SK-N-SH treated with all-trans-retinoic acid at 6 μM for 48 hours (cell line): ENCODE measurements around the gene BTK.
"Not testable (repeated sequence)": the region's sequence is repeated elsewhere in the genome, so short reads cannot be mapped to it uniquely, and the experiment has no call there.

Experiments
- ZFP3 ChIP-seq: fragments of 250-450 bp; sonication (Bioruptor Pico); IDR thresholded peaks from 2 replicates; pipeline ENCODE4 v1.5.0; 2020; ENCODE audit warnings: mild to moderate bottlenecking, moderate library complexity
- TF ChIP-seq, protein P1 (sequence below): fragments of 250-450 bp; sonication (Bioruptor Pico); IDR thresholded peaks from 2 replicates; pipeline ENCODE4 v1.8.0; 2021; ENCODE audit warnings: low read depth, mild to moderate bottlenecking, moderate library complexity, borderline replicate concordance

GRCh38 chrX:101326600-101326999 is 59.4 kb downstream of the BTK start:
- TF ChIP-seq, protein P1, sequence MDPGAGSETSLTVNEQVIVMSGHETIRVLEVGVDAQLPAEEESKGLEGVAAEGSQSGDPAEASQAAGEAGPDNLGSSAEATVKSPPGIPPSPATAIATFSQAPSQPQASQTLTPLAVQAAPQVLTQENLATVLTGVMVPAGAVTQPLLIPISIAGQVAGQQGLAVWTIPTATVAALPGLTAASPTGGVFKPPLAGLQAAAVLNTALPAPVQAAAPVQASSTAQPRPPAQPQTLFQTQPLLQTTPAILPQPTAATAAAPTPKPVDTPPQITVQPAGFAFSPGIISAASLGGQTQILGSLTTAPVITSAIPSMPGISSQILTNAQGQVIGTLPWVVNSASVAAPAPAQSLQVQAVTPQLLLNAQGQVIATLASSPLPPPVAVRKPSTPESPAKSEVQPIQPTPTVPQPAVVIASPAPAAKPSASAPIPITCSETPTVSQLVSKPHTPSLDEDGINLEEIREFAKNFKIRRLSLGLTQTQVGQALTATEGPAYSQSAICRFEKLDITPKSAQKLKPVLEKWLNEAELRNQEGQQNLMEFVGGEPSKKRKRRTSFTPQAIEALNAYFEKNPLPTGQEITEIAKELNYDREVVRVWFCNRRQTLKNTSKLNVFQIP (CRISPR knock-in tag): not testable (repeated sequence)
- not testable (repeated sequence) for TF ChIP-seq ZFP3 (CRISPR knock-in tag)
